ENCODE data around the gene ZNF653.
"Not testable (repeated sequence)": the region's sequence is repeated elsewhere in the genome, so short reads cannot be mapped to it uniquely, and the experiment has no call there.

The ZNF653 gene

DNA sequence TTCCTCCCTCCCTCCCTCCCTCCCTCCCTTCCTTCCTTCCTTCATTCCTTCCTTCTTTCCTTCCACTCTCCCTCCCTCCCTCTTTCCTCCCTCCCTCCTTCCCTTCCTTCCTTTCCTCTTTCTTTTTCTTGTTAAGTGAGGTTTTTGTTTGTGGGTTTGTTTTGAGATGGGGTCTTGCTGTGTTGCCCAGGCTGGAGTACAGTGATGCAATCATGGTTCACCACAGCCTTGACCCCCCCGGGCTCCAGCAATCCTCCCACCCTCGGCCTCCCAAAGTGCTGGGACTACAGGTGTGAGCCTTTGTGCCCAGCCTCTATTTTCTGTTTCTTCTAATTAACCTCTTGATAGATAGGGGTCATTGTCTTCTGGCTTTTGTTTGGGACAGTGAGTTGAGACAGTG, 44.2 kb downstream of the ZNF653 start:
- in situ Hi-C loops (cut with HindIII; ENCODE audit: low sequenced_read_pairs) = no loop called here
- DNase-seq (ENCODE audit: low read depth, low spot score) = no peak
- TF ChIP-seq, protein P1, sequence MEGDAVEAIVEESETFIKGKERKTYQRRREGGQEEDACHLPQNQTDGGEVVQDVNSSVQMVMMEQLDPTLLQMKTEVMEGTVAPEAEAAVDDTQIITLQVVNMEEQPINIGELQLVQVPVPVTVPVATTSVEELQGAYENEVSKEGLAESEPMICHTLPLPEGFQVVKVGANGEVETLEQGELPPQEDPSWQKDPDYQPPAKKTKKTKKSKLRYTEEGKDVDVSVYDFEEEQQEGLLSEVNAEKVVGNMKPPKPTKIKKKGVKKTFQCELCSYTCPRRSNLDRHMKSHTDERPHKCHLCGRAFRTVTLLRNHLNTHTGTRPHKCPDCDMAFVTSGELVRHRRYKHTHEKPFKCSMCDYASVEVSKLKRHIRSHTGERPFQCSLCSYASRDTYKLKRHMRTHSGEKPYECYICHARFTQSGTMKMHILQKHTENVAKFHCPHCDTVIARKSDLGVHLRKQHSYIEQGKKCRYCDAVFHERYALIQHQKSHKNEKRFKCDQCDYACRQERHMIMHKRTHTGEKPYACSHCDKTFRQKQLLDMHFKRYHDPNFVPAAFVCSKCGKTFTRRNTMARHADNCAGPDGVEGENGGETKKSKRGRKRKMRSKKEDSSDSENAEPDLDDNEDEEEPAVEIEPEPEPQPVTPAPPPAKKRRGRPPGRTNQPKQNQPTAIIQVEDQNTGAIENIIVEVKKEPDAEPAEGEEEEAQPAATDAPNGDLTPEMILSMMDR (IDR thresholded peaks at IDR 0.05; ENCODE audit: low read depth, low read length) = no peak
- H3K4me3 ChIP-seq (ENCODE audit: low read depth, low read length) = no peak overlapping the region

DNA sequence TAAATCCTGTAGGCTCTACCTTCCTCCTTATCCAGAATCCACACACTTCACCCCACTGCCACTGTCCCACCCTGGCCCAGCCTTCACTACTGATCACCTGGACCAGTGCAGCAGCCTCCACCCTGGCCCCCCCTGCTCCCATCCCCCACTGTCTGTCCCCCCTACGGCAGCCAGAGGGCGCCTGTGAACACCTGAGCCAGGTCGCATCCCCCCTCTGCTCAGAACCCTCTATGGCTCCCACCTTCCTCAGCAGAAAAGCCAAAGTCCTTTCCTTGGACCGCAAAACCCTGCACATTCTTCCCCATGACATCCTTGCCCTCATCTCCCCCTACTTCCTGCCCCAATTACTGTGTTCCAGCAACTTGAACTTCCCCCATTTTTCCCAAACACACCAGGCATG, 45.4 kb downstream of the ZNF653 start:
- no peak for DNase-seq (ENCODE audit: low read depth, low spot score)
- in situ Hi-C loops (cut with HindIII; ENCODE audit: low sequenced_read_pairs) = no loop called here
- TF ChIP-seq, protein P1 (IDR thresholded peaks at IDR 0.05; ENCODE audit: low read depth, low read length) = no peak
- no peak overlapping the region for H3K4me3 ChIP-seq (ENCODE audit: low read depth, low read length)

DNA sequence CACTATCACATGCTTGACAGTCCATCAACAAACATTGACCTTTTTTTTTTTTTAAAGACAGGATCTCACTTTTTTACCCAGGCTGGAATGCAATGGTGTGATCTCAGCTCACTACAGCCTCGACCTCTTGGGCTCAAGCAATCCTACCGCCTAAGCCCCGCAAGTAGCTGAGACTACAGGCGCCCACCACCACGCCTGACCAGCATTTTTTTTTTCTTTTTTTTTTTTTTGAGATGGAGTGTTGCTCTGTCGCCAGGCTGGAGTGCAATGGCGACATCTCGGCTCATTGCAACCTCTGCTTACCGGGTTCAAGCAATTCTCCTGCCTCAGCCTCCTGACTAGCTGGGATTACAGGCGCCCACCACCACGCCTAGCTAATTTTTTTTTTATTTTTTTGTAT, 46.7 kb downstream of the ZNF653 start:
- H3K4me3 ChIP-seq (ENCODE audit: low read depth, low read length); DNase-seq (ENCODE audit: low read depth, low spot score); in situ Hi-C loops (cut with HindIII; ENCODE audit: low sequenced_read_pairs): not testable (repeated sequence)

DNA sequence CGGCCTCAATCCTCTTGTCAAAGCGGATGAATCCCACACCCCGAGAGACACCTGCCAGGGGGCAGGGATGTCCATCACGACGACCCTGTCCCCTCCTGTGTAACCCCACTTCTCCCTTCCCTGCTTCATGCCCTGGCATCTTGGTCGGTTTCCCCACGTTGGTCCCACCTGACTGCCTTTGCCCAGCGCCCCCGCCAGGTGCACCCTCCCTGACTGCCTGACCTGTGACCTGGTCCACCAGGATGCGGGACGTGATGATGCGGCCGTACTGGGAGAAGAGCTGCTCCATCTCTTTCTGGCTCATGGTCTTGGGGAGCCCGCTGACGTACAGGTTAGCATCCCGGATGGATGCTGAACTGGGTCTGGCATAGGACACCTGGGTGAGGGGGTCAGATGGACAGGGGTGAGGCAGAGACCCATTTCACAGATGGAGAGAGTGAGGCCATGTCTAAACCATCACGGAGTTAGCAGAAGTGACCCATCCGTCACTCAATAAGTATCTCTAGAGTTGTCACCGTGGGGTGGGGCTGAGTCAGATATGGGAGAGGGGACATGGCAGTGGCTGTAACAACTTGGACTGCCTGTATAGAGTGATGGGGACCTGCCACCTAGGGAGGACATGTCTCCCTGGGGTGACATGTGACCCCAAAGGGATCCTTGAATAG, 47.3 kb downstream of the ZNF653 start:
- in situ Hi-C loops (cut with HindIII; ENCODE audit: low sequenced_read_pairs) = no loop called here
- no peak overlapping the region for H3K4me3 ChIP-seq (ENCODE audit: low read depth, low read length)
- TF ChIP-seq, protein P1 (IDR thresholded peaks at IDR 0.05; ENCODE audit: low read depth, low read length) = no peak
- no peak for DNase-seq (ENCODE audit: low read depth, low spot score)

DNA sequence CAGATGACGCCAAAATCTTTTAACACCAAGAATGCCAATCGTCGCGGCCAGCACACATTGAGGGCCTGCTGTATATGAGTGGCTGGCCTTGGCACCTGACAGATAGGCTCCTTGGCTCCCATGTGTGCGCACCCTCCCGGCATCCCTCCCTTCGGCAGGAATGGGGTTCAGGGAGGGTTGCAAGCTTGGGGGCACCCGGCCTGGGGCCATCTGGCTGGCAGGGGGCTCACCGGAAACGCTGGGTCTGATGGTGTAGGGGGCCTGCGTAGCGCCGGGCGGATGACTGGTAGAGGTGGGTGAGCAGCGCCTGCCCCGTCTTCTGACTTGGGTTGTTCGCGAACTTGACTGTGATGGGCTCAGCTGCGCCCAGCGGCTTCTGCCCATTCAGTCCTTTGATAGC, 47.8 kb downstream of the ZNF653 start:
- DNase-seq (ENCODE audit: low read depth, low spot score) = no peak
- in situ Hi-C loops (cut with HindIII; ENCODE audit: low sequenced_read_pairs) = no loop called here
- TF ChIP-seq, protein P1 (IDR thresholded peaks at IDR 0.05; ENCODE audit: low read depth, low read length) = no peak
- no peak overlapping the region for H3K4me3 ChIP-seq (ENCODE audit: low read depth, low read length)

DNA sequence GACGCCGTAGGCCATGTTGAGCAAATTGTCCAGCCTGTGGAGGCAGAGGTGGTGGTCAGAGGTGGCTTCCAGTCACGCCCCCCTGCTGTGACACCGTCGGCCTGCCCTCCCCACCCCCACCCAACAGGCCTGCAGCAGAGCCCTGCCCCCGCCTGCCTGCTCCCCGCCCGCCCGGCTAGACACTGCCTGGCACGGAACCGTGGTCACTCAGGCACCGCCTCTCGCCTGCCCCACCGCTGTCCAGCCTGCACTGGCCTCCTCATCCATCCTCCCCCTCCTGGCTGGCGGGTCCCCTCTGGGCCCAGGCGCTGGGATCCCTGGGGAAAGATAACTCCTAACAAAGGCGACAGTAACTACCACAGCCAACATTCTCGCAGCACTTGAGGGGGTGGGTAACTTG, 48.5 kb downstream of the ZNF653 start:
- no peak for DNase-seq (ENCODE audit: low read depth, low spot score)
- H3K4me3 ChIP-seq (ENCODE audit: low read depth, low read length) = no peak overlapping the region
- in situ Hi-C loops (cut with HindIII; ENCODE audit: low sequenced_read_pairs) = no loop called here
- TF ChIP-seq, protein P1 (IDR thresholded peaks at IDR 0.05; ENCODE audit: low read depth, low read length) = no peak

DNA sequence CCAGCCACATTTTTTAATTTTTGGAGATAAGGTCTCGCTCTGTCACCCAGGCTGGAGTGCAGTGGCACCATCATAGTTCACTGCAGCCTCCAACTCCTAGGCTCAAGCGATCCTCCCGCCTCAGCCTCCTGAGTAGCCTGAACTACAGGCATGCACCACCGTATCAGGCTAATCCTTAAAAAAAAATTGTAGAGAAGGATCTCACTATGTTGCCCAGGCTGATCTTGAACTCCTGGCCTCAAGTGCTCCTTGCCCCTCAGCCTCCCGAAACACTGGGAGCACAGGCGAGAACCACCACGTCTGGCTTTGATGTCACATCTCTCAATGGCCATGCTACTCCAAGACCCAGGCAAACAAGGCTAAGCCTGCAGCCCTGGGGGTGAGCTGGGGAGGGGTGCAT, 49.0 kb downstream of the ZNF653 start:
- no peak for DNase-seq (ENCODE audit: low read depth, low spot score)
- TF ChIP-seq, protein P1 (IDR thresholded peaks at IDR 0.05; ENCODE audit: low read depth, low read length) = no peak
- in situ Hi-C loops (cut with HindIII; ENCODE audit: low sequenced_read_pairs) = no loop called here
- no peak overlapping the region for H3K4me3 ChIP-seq (ENCODE audit: low read depth, low read length)

DNA sequence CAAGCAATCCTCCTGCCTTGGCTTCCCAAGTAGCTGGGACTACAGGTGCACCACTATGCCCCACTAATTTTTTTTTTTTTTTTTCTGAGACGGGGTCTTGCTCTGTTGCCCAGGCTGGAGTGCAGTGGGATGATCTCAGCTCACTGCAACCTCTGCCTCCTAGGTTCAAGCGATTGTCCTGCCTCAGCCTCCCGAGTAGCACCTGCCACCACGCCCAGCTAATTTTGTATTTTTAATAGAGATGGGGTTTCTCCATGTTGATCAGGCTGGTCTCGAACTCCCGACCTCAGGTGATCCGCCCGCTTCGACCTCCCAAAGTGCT, 50.4 kb downstream of the ZNF653 start:
- in situ Hi-C loops (cut with HindIII; ENCODE audit: low sequenced_read_pairs); H3K4me3 ChIP-seq (ENCODE audit: low read depth, low read length); DNase-seq (ENCODE audit: low read depth, low spot score): not testable (repeated sequence)
